HT1080 (cell line): Measurements from ENCODE around the gene ZNF747. TPM values are rescaled to one million over a fixed set of nuclear protein-coding genes. Genes with fewer than 3 reads are reported as not detected.

Experiments
- small RNA-seq: library from RNA; depleted of rRNA; stranded (forward); fragments of <200 nt; gene quantifications from one replicate; pipeline ENCODE3, GENCODE V24; 2014
- total RNA-seq: library from RNA; depleted of rRNA; stranded (reverse); fragments of >200 nt; shearing (Covaris generic); gene quantifications from 2 replicates; pipeline ENCODE4 v1.2.3, GENCODE V29; 2014; rRNA removed

Gene ZNF747
- total RNA-seq, 1 experiment from 2014 or later = 7.3 TPM

Small RNA genes lying within 50 kb of the gene (small RNA-seq; reads per million reads assigned to genes)
- gene MIR4518 = not detected
- 0.07 reads per million for gene RNU7-61P

Other genes with a start within 250 kb of the ZNF747 start
- gene CD2BP2, start 179.6 kb downstream of the ZNF747 start, total RNA-seq = 70.0 and 77.7 TPM in 2 replicates
- gene TBC1D10B, start 164.4 kb downstream of the ZNF747 start, total RNA-seq = 33.4 and 37.2 TPM in 2 replicates
- gene MYL11, start 160.1 kb downstream of the ZNF747 start, total RNA-seq = not detected in 2 replicates
- 0.26 and 0.43 TPM in 2 replicates for gene SEPTIN1, start 152.3 kb downstream of the ZNF747 start, total RNA-seq
- 12.2 and 13.6 TPM in 2 replicates for gene ZNF48, start 139.4 kb downstream of the ZNF747 start, total RNA-seq
- gene ZNF771, start 127.3 kb downstream of the ZNF747 start, total RNA-seq = 14.0 and 16.1 TPM in 2 replicates
- 47.1 and 71.1 TPM in 2 replicates for gene DCTPP1, start 104.8 kb downstream of the ZNF747 start, total RNA-seq
- 6.8 and 8.2 TPM in 2 replicates for gene SEPHS2, start 89.0 kb downstream of the ZNF747 start, total RNA-seq
- gene ITGAL, start 62.1 kb downstream of the ZNF747 start, total RNA-seq = not detected in 2 replicates
- gene ZNF768, start 8.3 kb downstream of the ZNF747 start, total RNA-seq = 67.2 and 76.7 TPM in 2 replicates
- gene ZNF764, start 23.5 kb upstream of the ZNF747 start, total RNA-seq = 4.4 and 4.9 TPM in 2 replicates
- gene ZNF688, start 36.9 kb upstream of the ZNF747 start, total RNA-seq = 6.5 and 7.2 TPM in 2 replicates
- gene ZNF785, start 50.8 kb upstream of the ZNF747 start, total RNA-seq = 5.4 and 7.7 TPM in 2 replicates
- 9.5 and 10.6 TPM in 2 replicates for gene ZNF689, start 75.5 kb upstream of the ZNF747 start, total RNA-seq
- 11.0 and 26.6 TPM in 2 replicates for gene PRR14, start 116.1 kb upstream of the ZNF747 start, total RNA-seq
- gene FBRS, start 123.6 kb upstream of the ZNF747 start, total RNA-seq = 20.0 and 23.1 TPM in 2 replicates
- gene SRCAP, start 164.3 kb upstream of the ZNF747 start, total RNA-seq = 17.3 and 22.9 TPM in 2 replicates
- gene PHKG2, start 213.6 kb upstream of the ZNF747 start, total RNA-seq = 24.8 and 25.7 TPM in 2 replicates
- 5.7 and 5.9 TPM in 2 replicates for gene CFAP119, start 227.2 kb upstream of the ZNF747 start, total RNA-seq
- gene RNF40, start 227.5 kb upstream of the ZNF747 start, total RNA-seq = 96.2 and 104 TPM in 2 replicates